DOHH2 (cell line): Measurements from ENCODE around the gene LOXL1.

Source experiments
- H3F3A ChIP-seq: fragments of 200-600 bp; sonication (generic), shearing (Covaris generic); 2 replicates; pipeline ENCODE4 v1.6.0; 2016; ENCODE audit warnings: antibody characterized with exemption, mild to moderate bottlenecking; ENCODE audit not compliant: control insufficient read depth, insufficient read depth
- H3K27ac ChIP-seq: fragments of 200-600 bp; sonication (generic); 2 replicates; pipeline ENCODE4 v1.5.1; 2014; ENCODE audit warnings: low read depth, mild to moderate bottlenecking, low read length, moderate library complexity
- H3K27me3 ChIP-seq: fragments of 200-600 bp; sonication (generic); 2 replicates; pipeline ENCODE4 v1.6.1; 2014; ENCODE audit warnings: mild to moderate bottlenecking, low read length, mixed read lengths; ENCODE audit not compliant: control insufficient read depth
- H3K36me3 ChIP-seq: fragments of 200-600 bp; sonication (generic); 2 replicates; pipeline ENCODE4 v1.6.1; 2014; ENCODE audit warnings: mild to moderate bottlenecking, low read length, moderate library complexity, mixed read lengths; ENCODE audit not compliant: control insufficient read depth
- H3K4me1 ChIP-seq: fragments of 200-600 bp; sonication (generic); 2 replicates; pipeline ENCODE4 v1.6.1; 2014; ENCODE audit warnings: mild to moderate bottlenecking, low read length, mixed read lengths; ENCODE audit not compliant: control insufficient read depth
- H3K4me2 ChIP-seq: fragments of 200-600 bp; sonication (generic); 2 replicates; pipeline ENCODE4 v1.6.0; 2014; ENCODE audit warnings: mild to moderate bottlenecking, low read length, moderate library complexity
- H3K4me3 ChIP-seq: fragments of 200-600 bp; sonication (generic); 2 replicates; pipeline ENCODE4 v1.5.1; 2014; ENCODE audit warnings: mild to moderate bottlenecking, low read length, mixed read lengths
- H3K79me2 ChIP-seq: fragments of 200-600 bp; sonication (generic); 2 replicates; pipeline ENCODE4 v1.6.1; 2014; ENCODE audit warnings: mild to moderate bottlenecking, low read length, mixed read lengths; ENCODE audit not compliant: control insufficient read depth
- H3K9me2 ChIP-seq: fragments of 200-600 bp; sonication (generic); replicated peaks from 2 replicates; pipeline ENCODE4 v1.6.1; 2014; ENCODE audit warnings: mild to moderate bottlenecking, low read length, mixed read lengths; ENCODE audit not compliant: control insufficient read depth
- H3K9me3 ChIP-seq: fragments of 200-600 bp; sonication (generic); 2 replicates; pipeline ENCODE4 v1.6.1; 2014; ENCODE audit warnings: antibody characterized with exemption, low read length, mixed read lengths; ENCODE audit not compliant: control insufficient read depth, insufficient read depth
- H4K20me1 ChIP-seq: fragments of 200-600 bp; sonication (generic); 2 replicates; pipeline ENCODE4 v1.6.0; 2014; ENCODE audit warnings: low read depth, mild to moderate bottlenecking, antibody characterized with exemption, low read length, moderate library complexity; ENCODE audit not compliant: control insufficient read depth, insufficient read depth
- CTCF ChIP-seq: fragments of 200-600 bp; sonication (generic); IDR thresholded peaks from one replicate; pipeline ENCODE4 v1.5.1; 2014; ENCODE audit warnings: antibody characterized with exemption, mild to moderate bottlenecking, low read depth, low read length; ENCODE audit not compliant: poor library complexity, severe bottlenecking
- EZH2phosphoT487 ChIP-seq: fragments of 200-600 bp; sonication (generic); IDR thresholded peaks from 2 replicates; pipeline ENCODE4 v1.6.1; 2017; ENCODE audit warnings: borderline replicate concordance, mild to moderate bottlenecking, antibody characterized with exemption, low read length, moderate library complexity, mixed read lengths

LOXL1 gene

GRCh38 chr15:73952171-73952912, 26.1 kb downstream of the LOXL1 start:
- Histone ChIP-seq H4K20me1 (no peaks in the 10 kb centered on the region), H3K27ac (no peak overlapping the region), H3K9me3 (no peaks in the 10 kb centered on the region), H3K9me2 (no peaks in the 10 kb centered on the region), H3K36me3 (no peaks in the 10 kb centered on the region), H3K4me1 (peaks cover 4% of the 10 kb centered on the region; the same call in 1 of the 2 replicates), H3K4me3 (no peak overlapping the region), H3K79me2 (no peaks in the 10 kb centered on the region), H3K27me3 (peaks cover 4% of the 10 kb centered on the region; the same call in 1 of the 2 replicates), H3F3A (no peaks in the 10 kb centered on the region), H3K4me2 (no peak overlapping the region)
- TF ChIP-seq EZH2phosphoT487: no peak
- TF ChIP-seq CTCF: no peak

- H3K4me3 ChIP-seq: no peak overlapping the region
- H4K20me1 ChIP-seq: no peaks in the 10 kb centered on the region
- H3K36me3 ChIP-seq: no peaks in the 10 kb centered on the region
- H3K9me2 ChIP-seq: no peaks in the 10 kb centered on the region
- H3K79me2 ChIP-seq: no peaks in the 10 kb centered on the region
- peaks cover 7% of the 10 kb centered on the region; the same call in 1 of the 2 replicates for H3K27me3 ChIP-seq
- H3K4me1 ChIP-seq: peaks cover 4% of the 10 kb centered on the region; the same call in 1 of the 2 replicates
- no peak overlapping the region for H3K4me2 ChIP-seq
- no peaks in the 10 kb centered on the region for H3K9me3 ChIP-seq
- no peak for TF ChIP-seq CTCF
- TF ChIP-seq EZH2phosphoT487: no peak
- H3F3A ChIP-seq: no peaks in the 10 kb centered on the region
- H3K27ac ChIP-seq: no peak overlapping the region
Observed at GRCh38 chr15:73952913-73953750, 26.9 kb downstream of the LOXL1 start.

- Histone ChIP-seq H3F3A (peaks cover 2% of the 10 kb centered on the region; the same call in 1 of the 2 replicates), H3K9me2 (no peaks in the 10 kb centered on the region), H3K79me2 (no peaks in the 10 kb centered on the region), H3K4me2 (no peak overlapping the region), H3K27ac (no peak overlapping the region), H3K4me1 (peaks cover 13% of the 10 kb centered on the region), H4K20me1 (no peaks in the 10 kb centered on the region), H3K4me3 (no peak overlapping the region), H3K27me3 (peaks cover 7% of the 10 kb centered on the region; the same call in 1 of the 2 replicates), H3K9me3 (no peaks in the 10 kb centered on the region), H3K36me3 (no peaks in the 10 kb centered on the region)
- no peak for TF ChIP-seq CTCF
- TF ChIP-seq EZH2phosphoT487: no peak
Observed at GRCh38 chr15:73954188-73955145, 28.2 kb downstream of the LOXL1 start.
